HG03095 (cell line): ENCODE results near the gene LPCAT1.

Experiments
- ATAC-seq: cut with Tn5 transposase; IDR thresholded peaks from one replicate; pipeline ENCODE4 v1.9.1; 2021; ENCODE audit warnings: moderate library complexity; ENCODE audit not compliant: unreplicated experiment

The LPCAT1 gene

DNA sequence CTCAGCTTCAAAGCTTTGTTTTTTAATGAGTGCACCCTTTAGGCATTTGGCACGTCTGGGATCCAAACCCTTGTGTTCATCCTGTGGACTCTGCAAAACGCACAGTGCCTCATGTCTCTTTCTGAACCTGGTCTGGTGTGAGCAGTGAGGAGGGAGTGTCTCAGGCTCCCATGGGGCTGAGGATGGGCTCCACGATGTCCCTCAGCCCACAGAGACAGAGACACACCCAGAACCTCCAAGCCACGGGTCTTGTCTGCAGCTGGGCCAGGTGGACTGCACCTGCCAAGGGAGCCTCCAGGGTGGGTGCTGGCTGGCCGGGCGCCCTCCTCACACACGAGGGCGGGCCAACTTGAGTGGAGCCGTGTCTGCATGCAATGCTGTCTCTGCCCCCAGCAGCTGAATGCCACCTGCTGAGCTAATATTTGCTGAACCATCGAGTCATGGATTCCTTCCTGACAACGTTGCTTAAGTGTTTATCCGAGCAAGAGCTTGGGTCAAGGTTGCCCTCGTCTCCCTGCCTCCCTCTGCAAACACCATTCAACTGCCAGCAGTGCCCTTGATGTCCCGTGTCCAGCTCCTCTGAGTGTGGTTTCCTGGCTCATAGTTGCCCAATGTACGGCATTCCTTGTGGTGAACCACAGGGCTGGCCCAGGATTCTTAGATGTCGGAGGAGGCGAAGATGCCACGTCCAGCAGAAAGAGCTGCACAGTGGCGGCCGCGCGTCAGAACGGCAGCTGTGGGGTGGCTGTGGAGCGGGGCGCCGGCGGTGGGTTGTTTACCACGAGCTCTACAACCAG lies 31.4 kb upstream of the LPCAT1 start:
- ATAC-seq, result no peak

DNA sequence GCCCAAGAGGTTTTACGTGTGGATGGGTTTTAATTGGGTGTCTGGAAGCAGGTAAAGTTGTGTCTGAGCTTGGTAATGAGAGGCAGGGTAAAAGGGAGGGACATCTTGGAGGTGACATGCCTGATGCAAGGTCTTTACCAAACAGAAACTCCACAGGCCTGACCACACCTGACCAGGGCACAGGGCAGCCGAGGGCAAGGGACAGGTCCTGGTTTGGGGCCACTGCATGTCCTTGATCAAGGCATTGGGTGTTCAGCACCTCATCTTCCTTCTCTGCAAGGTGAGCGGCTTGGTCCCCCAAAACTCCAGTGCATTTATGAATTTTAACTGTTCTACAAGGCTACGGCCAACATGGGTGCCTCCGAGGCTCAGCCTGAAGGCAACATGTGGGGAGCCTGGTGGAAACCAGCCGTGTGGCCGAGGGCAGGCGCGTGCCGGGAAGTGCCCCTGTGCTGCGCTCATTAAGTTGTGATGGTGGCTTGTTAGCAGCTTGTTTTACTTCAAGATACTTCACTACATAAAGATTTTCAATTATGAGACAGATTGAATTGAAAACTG lies 30.7 kb upstream of the LPCAT1 start:
- no peak for ATAC-seq

DNA sequence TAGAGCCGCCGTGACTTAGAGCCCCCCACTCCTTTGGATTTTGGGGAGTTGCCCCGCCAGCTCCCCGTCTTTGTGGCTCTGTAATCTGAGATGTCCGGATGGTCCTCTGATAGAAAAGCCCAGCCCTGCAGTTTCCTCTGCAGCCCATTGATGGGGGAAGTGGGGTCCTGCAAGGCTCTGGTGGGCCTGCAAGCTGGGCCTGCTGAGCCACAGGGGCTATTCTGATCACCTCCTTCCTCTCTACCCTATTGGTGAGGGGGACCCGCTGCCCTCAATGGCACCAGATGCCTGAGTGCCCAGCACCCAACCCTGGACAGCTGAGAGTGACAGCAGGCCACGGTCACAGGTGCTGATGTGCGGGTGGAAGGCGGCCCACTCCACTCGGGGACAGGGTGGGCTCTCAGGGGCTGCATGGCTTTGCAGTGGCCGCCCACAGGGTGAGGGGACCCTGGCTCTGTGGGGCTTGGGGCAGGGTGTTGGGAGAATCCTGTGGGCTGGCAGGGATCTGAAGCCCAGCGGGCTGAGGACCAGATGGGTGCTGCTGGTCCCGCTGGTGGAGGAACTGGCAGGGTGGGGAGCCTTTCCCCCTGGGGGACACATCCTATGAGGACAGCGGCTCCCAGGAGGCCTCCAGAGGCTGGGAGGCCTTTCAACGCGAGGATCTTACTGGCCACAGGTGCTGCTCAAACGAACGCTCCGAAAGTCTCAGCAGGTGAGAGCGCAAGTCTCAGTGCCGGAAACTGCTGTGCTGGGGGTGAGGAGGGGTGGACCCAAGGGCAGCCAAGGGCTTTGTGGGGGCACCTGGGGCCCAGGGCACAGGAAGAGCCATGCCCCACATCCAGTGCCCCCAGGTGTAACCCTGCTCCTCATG lies 30.0 kb upstream of the LPCAT1 start:
- ATAC-seq, result no peak

DNA sequence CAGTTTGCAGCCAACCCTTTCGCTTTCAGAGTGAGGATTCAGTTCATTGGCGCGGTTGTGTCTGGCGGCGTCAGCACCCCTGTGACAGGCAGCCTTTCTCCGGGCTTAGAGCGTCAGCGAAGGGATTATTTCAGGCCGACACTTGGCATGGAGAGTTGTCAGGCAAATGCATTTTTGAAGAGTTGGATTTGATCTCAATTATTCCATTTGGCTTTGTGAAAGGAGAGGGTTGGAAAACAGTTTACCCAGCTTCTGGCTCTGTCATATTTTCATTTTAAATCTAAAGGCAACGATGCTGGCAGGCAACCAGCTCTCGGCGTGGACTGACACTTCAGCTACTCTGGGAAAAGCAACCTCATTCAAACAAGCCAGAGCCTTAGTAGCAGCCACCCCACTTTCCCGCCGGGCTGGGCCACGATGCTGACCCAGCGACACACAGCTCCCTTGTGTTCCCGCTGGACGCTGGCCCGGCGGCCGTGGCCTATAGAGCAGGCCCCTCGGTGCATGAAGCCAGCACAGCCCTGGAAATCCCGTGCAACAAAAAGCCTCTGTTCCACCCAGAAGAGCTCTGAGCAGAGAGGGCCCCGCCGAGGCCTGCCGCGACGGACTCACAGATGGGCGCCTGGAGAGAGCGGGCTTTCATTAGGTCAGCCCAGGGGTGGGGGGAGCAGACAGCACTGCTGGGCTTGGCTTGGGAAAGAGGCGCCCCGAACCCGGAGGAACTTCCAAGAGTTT lies 28.9 kb upstream of the LPCAT1 start:
- ATAC-seq, result no peak

DNA sequence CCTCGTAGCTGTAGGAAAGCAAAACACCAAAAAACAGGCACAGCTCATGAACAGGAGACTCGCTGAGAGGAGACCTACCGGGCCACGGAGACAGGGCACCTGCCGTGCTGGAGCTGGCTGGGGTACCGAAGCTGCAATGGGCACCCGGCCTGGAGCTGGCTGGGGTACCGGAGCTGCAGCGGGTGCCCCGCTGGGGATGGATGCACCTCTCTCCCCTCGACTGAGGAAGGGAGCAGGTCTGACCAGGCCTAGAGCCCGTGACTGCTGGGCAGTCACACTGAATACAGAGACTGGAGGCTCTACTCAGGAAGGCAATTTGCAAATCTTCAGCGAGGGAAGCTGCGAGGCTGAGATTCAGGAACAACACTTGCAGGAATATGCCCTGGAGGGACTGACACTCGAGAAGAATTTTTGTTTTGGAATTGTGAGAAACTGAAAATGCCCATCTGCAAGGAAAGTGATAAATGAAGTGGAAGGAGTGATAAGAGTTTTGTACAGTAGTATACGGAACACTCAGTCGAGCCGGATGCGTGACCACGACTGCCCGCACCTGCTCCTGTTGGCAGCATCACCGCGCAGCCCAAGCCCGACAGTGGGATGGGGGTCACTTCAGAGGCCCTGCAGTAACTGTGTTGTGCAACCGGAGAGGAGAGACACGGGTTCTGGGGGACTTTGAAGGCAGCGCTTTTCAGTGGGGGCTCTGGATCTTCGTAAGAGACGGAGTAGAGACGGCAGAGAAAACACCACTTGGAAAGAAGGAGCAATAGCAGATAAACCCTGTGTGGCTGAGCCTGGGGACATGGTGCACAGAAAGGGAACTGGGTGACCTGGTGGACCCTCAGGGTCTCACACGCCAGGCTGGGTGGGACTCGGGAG lies 27.9 kb upstream of the LPCAT1 start:
- ATAC-seq, result no peak

DNA sequence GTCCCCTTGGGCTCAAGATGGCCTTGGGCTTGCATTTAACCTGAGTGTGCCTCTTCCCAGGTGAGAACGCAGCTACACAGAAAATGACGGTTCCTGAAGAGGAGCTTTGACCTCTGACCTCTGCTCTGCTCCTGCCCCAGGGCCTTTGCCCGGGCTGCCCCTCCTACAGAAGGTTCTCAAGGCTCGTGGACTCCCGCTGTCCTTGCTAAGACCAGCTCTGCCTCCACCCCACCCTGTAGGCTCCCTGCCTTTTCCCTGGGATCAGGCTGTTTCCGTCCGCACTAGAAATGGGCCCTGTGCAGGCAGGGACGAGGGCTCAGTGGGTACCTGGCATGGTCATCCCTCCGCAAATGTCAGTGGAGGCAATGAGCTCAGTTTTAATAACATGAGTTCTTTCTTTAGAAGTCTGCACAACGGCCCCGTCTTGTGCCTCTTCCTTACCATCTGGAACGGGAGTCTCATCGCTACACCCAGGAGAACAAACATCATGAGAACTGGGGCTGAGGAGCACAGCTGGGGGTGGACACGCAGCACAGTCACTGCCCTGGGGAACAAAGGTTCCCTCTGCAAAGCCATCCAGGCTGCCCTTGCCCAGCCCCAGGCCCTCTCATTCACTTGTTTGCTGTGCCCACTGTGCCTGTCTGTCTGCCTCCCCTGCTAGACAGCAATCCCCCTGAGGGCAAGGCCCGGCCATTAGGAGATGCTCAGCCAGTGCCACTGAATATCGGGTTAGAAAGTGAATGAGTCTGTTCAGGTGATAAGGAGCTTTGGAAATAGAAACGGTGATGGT lies 26.7 kb upstream of the LPCAT1 start:
- no peak for ATAC-seq

DNA sequence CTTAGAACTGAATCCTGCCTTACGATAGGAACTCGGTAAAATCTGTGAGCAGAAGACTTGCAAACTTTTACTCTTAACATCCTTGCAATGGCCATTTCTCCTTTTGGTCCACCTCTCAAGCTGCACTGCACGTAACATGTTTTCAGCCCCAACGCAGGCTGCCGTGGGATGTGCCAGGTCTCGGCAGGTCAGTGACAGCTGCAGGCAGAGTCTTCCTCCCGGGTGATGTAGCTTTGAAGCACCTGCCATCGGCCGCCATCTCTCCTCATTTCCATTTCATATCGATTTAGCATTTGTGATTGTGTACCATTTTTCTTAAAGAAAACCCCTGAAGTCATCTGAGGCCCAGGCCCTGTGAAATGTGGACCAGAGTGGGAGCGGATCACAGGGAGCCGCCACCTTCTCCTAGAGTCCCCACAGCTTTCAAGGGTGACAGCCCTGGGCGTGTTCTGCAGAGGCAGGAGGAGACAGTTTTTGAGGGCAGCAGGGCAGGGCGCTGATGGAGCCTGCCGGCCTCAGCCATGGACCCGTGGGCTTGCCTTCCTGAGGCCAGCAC lies 25.8 kb upstream of the LPCAT1 start:
- ATAC-seq, result no peak

DNA sequence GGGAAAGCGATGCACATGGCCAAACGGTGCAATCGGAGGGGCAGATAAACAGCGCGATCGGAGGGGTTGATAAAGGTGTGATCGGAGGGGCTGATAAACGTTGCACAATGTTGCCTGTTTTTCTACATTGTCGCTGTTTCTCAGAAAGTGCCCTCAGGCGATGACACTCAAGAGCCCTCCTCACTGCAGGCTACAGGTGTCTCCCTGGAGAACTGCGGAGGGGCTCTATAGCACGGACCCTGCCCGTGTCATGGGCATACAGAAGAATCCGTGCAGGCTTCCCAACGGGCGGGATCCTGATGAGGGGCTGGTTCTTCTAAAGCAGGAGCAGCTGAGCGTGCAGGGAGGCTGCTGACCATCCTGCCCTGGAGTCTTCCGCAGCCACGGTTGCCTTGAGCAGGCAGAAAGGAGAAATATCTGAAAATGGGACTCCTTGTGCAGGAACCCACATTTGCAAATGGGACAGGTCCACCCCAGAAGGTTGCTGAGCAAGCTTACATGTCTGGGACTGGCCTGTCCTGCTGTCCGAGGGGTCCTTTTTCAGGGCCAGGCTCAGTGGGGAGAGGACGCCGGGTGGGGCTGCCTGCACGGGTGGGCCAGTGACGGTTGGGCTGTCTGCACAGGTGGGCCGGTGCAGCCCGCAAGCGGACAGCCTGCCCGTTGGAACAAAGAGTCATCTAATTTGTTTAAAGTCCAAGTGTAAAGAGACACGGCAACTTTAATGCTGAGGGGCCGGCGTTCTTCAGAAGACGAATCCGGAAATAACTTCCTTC lies 25.1 kb upstream of the LPCAT1 start:
- ATAC-seq, result no peak

DNA sequence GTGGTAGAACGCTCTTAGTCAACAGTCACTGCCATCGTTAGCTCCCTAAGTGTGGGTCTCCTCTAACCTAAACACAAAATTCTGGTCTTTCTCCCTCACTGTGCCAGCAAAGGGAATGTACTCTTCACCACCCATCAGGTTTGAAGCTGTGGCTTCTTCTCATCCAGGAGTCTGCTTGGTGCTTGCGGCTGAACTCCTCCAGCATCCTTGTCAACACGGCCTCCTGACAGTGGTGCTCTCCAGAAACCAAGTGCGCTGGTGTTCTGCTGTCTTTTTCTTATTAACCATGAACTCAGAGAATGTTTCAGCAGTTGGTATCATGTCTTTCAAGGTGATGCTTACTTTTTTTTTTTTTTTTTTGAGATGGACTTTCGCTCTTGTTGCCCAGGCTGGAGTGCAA lies 23.9 kb upstream of the LPCAT1 start:
- no peak for ATAC-seq

DNA sequence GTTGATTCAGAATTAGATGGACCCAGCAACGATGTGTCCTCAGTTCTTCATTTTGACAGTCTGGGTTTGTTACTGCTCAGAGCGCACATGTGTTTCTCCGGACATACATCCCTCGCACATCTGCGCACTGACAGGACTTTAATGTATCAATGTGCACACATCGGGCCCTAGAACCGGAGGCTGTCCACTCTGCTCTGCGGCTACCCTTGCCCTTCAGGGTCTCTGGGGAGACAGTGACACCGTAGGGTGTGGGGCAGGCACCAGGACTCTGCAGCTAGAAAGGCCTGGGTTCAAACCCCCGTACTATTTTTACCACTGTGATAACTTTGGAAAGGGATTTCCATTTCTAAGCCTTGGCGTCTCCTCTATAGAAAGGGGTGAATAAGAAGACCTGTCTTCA lies 23.5 kb upstream of the LPCAT1 start:
- no peak for ATAC-seq

DNA sequence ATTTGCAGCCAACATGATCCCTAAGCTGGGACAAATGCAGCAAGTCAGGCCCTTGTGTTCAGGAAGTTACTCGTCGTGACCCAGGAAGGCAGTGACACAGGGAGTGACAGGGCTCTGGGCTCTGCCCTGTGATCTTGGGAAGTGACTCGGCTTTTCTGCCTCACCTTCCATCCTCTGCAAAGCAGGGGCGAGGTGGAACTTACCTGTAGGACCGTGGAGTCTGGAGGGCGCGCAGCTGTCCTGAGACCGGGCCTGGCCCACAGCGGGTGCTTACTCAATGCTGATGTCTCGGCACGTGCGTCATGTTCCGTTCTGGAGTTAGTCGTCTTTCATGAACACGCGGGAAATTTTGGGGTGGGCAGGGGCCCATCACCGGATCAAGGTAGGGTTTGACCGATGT lies 22.8 kb upstream of the LPCAT1 start:
- no peak for ATAC-seq

DNA sequence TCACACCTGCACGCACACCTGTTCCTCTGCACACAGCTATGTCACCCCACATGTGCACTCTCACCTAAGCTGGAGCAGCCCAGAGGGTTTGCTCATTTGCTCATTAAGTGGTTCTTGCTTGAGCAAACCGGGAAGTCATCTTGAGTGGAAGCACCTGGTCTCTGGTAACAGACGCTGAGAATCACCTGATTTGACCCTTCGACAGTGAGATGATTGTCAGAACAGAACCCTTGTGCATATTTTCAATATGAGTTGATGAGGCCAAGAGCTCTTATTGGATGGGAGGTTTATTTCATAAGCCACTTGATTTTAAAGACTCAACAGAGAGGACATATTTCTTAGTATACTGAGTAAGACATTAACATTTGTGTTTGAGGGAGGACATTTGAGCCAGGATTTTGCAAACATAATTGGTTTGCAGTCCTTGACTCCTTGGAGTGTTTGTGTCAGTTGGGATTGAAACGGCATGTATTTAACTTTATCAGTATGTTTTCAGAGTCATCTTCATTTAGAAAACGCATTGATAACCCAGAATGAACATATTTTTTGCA lies 22.1 kb upstream of the LPCAT1 start:
- ATAC-seq, result no peak

DNA sequence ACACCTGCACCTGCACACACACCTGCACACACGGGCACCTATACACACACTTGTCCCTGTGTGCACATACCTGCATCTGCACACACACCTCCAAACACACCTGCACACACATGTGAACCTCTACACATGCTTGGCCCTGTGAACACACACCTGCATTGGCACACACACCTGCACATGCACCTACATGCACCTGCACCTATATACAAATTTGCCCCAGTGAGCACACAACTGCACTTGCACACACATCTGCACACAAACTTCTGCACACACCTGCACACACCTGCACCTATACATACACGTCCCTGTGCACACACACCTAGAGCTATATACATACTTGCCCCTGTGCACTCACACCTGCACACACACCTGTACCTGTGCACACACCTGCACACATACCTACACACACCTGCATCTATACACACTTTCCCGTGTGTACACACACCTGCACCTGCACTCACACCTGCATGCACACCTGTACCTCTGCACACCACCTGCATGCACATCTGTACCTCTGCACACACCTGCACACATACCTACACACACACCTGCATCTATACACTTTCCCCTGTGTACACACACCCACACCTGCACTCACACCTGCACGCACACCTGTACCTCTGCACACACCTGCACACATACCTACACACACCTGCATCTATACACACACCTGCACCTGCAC lies 21.5 kb upstream of the LPCAT1 start:
- no peak for ATAC-seq

DNA sequence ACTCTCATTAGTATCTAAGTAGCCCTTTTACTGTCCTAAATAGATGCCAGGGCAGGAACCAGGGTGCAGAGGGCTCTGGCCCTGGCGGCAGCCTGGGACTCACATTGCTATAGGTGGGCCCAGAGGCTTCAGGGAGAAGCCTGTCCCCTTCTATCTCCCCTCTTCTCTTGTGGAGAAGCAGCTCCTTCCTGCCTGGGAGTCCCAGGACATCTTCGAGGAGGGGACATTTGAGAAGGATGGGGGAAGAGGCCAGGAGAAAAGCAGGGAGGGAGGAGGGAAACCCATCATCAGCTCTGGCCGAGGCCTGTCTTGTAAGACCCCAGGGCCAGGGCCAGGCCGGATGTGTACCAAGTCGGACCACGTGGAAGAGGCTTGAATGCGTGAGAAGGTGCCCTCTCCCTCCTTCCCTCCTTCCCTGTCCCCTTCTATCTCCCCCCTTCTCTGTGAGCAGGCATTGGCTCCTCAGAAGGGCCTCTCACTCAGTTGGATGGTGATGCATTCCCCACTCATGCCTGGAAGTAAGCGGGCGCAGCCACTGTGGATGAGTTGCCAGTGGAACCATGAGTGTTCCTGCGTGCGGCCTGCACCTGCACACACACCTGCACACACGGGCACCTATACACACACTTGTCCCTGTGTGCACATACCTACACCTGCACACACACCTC lies 20.7 kb upstream of the LPCAT1 start:
- ATAC-seq, result no peak

DNA sequence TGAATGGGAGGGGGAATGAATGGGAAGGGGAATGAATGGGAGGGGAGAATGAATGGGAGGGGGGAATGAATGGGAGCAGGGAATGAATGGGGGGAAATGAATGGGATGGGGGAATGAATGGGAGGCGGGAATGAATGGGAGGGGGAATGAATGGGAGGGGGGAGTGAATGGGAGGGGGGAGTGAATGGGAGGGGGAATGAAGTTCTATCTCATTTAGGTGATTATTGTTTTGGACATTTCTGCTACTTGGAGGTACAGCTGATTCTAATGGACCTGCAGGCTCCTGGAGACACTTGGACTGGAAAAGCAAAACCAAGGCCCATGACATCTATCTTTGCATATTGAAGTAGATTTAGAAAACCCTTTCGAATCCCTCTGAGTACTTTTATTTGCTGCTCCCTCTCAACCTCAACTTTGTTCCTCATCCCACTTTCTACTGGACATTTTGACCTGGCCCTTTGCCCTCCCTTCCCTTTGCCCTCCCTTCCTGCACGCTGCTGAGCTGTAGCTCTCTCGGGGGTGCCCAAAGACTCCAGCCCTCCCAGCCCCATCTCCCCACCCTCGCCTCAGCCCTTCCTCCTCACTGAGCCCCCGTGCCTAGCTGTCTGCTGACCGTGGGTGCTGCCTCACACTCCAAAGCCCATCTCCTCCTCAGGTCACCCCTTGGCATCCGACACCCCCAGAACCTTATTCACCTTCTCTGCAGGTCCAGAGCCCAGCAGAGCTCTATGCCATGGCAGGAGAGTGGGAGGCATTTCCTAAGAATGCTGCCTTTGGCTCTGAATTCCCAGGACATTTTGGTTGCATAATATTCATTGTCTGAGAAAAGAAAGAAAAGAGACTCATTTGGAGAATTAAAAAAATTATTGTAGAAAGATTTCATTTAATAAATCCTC lies 19.9 kb upstream of the LPCAT1 start:
- ATAC-seq, result no peak

DNA sequence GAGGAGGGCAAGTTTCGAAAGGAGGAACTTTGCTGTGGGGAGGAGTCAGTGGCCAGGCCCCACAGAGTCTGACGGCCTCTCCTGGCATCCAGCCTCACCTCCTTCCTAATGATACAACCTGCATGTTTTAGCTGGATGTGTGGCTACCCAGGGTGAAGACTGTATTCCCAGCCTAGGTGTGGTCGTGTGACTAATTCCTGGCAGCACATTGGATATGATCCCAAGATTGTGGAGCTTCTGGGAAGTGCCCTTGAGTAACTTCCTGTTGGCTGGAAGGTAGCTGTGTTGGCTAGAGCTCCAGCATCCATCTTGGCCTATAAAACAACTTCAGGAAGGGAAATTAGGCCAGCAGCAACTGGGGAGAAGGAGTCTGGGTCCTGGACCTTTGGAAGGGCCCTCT lies 19.0 kb upstream of the LPCAT1 start:
- ATAC-seq, result no peak
